ENCODE data around the gene SULT1A2.
"Not testable (repeated sequence)": the region's sequence is repeated elsewhere in the genome, so short reads cannot be mapped to it uniquely, and the experiment has no call there.

Gene SULT1A2

DNA sequence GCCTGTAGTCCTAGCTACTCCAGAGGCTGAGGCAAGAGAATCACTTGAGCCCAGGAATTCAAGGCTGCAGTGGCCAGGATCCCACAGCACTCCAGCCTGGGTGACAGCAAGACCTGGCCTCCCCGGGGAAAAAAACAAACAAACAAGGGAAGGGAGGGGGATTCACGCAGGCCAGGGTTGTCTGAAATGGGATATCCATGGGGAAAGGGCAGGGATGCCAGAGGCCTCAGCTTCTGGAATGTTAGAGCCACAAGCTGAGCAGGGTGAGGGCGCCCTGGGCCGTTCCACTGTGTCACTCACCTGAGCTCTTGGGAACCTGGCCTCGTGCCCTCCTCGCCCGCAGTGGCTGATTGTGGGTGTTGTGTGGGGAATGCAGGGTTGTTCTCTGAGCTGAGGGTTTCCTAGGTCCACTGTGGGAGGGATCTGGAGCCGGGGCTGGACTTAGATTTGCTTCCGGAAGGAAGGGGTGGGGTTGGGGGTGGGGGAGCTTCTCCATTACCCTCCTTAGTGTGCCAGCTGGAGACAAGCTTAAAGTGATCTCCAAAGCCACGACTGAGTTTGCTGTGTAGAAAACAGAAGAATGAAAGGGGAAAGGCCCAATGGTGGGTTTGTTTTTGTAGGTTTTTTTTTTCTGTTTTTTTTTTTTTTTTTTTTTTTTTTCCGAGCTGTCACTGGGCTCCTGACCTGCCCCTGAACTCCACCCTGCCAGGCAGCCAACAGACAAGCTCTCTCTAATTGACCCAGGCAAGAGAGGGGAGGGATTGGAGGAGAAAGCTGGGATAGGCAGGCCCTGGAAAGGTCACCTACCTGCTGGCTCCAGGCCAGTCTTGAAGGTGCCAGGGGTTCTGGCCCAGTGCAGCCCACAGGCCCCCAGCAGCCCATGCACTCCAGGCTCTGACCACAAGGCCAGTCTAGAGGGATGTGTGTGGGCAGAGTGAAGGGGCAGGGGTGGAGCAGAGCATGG lies 13.1 kb upstream of the SULT1A2 start, which contains the start of gene SULT1A1:
SULT1A1 (minus strand) TSS at position 414 of the 964 bp plus-strand sequence. CDS start 1,189 bp downstream, outside the sequence.
- 55 to 59% methylated on average over 10 of the region's 11 CpGs for WGBS, 2 experiments
- Histone ChIP-seq H3K4me1 (ENCODE audit: control insufficient read depth, insufficient read depth, low read length) (no peaks in the 10 kb centered on the region), H3K4me3 (ENCODE audit: insufficient read depth, low read depth, low read length) (no peak within 1 kb of the TSS), H3K9me3 (ENCODE audit: control insufficient read depth, low read length) (no peaks in the 10 kb centered on the region), H3K27me3 (ENCODE audit: control insufficient read depth, insufficient read depth, low read length, poor library complexity, severe bottlenecking) (no peaks in the 10 kb centered on the region), H3K27ac (ENCODE audit: insufficient read depth, low read depth, low read length, poor library complexity, severe bottlenecking) (no peak within 1 kb of the TSS), H3K36me3 (ENCODE audit: control insufficient read depth, insufficient read depth, low read length) (no peaks in the 10 kb centered on the region)

DNA sequence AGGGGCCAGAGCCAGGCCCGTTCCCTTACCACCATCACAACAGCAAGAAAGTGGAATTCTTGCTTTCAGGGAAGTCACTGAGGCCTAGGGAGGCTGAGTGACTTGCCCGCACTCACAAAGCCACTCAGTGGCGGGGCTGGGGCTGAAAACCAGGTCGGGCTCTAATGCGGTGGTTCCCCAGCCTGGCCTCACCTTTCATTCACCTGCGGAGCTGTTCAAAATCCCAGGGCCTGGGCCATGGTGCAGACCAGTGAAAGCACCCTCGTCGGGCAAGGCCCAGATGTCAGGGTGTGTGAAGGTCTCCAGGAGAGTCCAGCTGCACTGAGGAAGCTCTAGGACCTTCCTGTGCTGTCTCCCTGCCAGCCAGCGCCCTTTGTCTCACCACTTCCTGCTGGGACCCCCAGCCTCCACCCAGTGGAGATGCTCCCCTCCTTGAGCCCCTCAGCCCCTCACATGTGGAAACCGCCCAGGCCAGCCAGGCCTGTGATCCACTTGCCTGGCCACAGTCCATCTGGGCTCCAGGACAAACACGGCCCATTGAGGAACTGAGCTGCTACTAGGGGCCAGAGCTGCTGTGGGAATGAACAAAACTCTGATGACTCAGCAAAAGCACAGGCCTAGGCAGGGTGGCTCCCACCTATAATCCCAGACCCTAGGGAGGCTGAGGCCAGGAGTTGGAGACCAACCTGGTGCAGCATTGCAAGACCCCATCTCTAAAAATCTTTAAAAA lies 12.2 kb upstream of the SULT1A2 start:
- H3K9me3 ChIP-seq (ENCODE audit: control insufficient read depth, low read length); H3K4me1 ChIP-seq (ENCODE audit: control insufficient read depth, insufficient read depth, low read length); H3K36me3 ChIP-seq (ENCODE audit: control insufficient read depth, insufficient read depth, low read length); H3K27me3 ChIP-seq (ENCODE audit: control insufficient read depth, insufficient read depth, low read length, poor library complexity, severe bottlenecking); H3K27ac ChIP-seq (ENCODE audit: insufficient read depth, low read depth, low read length, poor library complexity, severe bottlenecking); H3K4me3 ChIP-seq (ENCODE audit: insufficient read depth, low read depth, low read length): not testable (repeated sequence)
- WGBS, 2 experiments: 87 to 91% methylated on average over 10 of the region's 11 CpGs

DNA sequence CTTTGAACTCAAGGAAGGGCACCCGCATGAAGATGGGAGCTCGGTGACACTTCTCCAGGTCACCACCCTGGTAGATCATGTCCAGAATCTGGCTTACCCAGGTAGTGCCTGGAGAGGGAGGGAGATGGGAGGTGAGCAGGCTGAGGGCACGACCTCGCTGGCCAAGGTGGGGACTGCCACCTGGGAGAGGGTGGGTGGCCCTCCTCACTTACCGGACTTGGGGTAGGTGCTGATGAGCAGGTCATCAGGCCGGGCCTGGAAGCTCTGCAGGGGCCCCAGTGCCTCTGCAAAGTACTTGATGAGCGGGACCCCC lies 11.6 kb upstream of the SULT1A2 start:
- H3K36me3 ChIP-seq (ENCODE audit: control insufficient read depth, insufficient read depth, low read length); H3K27me3 ChIP-seq (ENCODE audit: control insufficient read depth, insufficient read depth, low read length, poor library complexity, severe bottlenecking); H3K9me3 ChIP-seq (ENCODE audit: control insufficient read depth, low read length); H3K4me1 ChIP-seq (ENCODE audit: control insufficient read depth, insufficient read depth, low read length); H3K27ac ChIP-seq (ENCODE audit: insufficient read depth, low read depth, low read length, poor library complexity, severe bottlenecking); H3K4me3 ChIP-seq (ENCODE audit: insufficient read depth, low read depth, low read length): not testable (repeated sequence)
- WGBS, 2 experiments: 91 to 93% methylated on average over 4 of the region's 7 CpGs

DNA sequence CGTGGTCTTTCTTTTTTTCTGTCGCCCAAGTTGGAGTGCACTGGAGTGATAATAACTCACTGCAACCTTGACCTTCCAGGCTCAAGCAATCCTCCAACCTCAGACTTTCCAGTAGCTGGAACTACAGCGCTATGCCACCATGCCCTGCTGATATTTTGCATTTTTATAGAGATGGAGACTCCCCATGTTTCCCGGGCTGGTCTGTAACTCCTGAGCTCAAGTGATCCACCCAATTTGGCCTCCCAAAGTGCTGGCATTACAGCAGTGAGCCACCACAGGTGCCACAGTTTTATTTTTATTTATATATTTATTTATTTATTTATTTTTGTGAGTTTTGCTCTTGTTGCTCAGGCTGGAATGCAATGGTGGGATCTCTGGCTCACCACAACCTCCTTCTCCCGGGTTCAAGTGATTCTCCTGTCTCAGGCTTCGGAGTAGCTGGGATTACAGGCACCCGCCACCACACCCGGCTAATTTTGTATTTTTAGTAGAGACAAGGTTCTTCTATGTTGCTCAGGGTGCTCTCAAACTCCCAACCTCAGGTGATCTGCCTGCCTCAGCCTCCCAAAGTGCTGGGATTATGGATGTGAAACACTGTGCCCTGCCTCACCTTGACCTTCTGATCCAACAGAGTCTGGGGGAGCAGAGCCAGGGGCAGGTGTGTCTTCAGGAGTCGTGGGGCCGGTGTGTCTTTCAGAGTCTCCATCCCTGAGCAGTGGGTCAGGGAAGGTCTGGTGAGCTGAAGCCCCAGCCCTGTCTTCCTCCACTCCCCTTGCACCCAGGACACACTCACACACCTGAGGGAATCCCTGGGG lies 11.0 kb upstream of the SULT1A2 start:
- not testable (repeated sequence) for H3K27me3 ChIP-seq (ENCODE audit: control insufficient read depth, insufficient read depth, low read length, poor library complexity, severe bottlenecking); H3K4me1 ChIP-seq (ENCODE audit: control insufficient read depth, insufficient read depth, low read length); H3K9me3 ChIP-seq (ENCODE audit: control insufficient read depth, low read length); H3K4me3 ChIP-seq (ENCODE audit: insufficient read depth, low read depth, low read length); H3K36me3 ChIP-seq (ENCODE audit: control insufficient read depth, insufficient read depth, low read length); H3K27ac ChIP-seq (ENCODE audit: insufficient read depth, low read depth, low read length, poor library complexity, severe bottlenecking)
- WGBS, 2 experiments: 91 to 92% methylated on average over 8 of the region's 10 CpGs

DNA sequence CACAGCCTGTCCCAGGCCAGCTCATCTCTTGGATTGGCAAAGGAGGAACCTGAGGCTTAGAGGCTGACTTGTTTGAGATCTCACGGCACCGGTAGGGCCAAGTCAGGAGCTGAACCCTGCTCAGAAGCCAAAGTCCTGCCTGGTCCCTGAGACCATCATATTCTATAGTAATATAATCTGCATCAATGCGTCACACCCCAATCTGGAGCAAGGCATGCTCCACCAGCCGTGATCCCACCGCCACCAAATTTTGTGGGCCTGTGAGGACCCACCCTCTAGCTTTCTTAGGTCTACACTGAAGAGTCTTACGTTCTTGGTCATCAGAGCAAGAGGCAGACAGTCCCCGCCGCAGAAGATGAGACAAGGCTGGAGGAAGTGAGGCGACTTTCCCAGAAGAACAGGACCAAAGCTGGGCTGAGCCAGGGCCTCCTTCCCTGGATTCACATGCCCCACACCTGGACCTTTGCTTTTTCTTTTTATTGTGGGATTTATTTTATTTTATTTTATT lies 10.3 kb upstream of the SULT1A2 start:
- Histone ChIP-seq H3K36me3 (ENCODE audit: control insufficient read depth, insufficient read depth, low read length) (no peaks in the 10 kb centered on the region), H3K27ac (ENCODE audit: insufficient read depth, low read depth, low read length, poor library complexity, severe bottlenecking) (no peak overlapping the region), H3K9me3 (ENCODE audit: control insufficient read depth, low read length) (no peaks in the 10 kb centered on the region), H3K4me3 (ENCODE audit: insufficient read depth, low read depth, low read length) (no peak overlapping the region), H3K4me1 (ENCODE audit: control insufficient read depth, insufficient read depth, low read length) (no peaks in the 10 kb centered on the region), H3K27me3 (ENCODE audit: control insufficient read depth, insufficient read depth, low read length, poor library complexity, severe bottlenecking) (no peaks in the 10 kb centered on the region)
- 94 to 95% methylated on average over 9 of the region's 9 CpGs for WGBS, 2 experiments

DNA sequence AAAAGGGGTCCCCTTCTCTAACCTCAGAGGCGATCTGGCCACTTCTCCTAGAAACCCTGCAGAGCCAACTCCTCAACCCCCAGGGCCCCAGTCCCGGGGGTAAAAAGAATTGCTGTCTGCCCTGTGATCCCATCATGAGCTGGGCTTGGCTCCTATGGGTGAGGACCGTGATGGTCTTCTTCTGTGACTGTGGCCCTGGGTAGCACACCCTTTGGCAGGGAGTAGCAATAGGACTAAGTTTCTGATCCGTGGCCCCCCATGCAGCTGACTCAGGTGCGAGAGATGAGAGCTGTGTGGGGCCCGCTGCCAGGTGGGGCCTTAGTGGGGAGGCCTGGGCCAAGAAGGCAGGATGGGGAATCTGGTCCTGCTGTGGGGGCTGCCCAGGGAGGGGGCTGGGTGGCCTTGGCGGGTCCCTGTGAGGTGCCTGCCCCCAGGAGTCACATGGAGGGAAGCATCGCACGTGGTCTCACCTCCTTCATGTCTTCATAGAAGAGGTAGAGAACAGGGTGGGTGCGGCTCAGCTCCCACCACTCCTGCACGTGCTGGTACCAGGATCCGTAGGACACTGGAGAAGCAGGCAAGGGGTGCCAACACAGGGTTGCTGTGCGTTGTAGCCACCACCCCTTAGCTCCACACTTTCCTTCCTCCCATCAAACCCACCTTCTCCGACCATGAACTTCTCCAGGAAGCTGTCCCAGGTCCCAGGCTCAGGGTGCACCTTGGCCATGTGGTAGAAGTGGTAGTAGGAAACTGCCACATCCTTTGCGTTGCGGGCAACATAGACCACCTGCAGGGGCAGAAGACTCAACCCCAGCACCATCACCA lies 9.7 kb upstream of the SULT1A2 start:
- Histone ChIP-seq H3K4me3 (ENCODE audit: insufficient read depth, low read depth, low read length) (no peak overlapping the region), H3K4me1 (ENCODE audit: control insufficient read depth, insufficient read depth, low read length) (no peaks in the 10 kb centered on the region)
- WGBS, 2 experiments: 87 to 90% methylated on average over 16 of the region's 16 CpGs

DNA sequence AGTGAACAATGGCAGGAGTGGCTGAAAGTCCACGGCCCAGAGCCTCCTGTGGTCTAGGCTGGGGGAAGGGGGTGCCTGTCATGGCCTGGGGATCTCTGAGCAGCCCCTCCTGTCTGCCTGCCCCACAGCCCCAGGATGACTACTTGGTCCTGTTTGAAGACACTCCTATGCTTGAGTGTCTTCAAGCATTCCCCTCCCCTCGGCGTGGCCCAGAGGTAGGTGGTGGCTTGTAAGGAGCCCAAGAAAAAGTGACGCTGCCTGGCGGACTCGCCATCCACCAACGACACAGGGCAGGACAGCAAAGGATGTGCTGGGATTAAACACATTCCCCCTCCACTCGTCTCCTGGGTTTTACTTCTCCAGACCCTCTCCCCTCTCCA lies 7.3 kb upstream of the SULT1A2 start:
- Histone ChIP-seq H3K4me1 (ENCODE audit: control insufficient read depth, insufficient read depth, low read length) (no peaks in the 10 kb centered on the region), H3K4me3 (ENCODE audit: insufficient read depth, low read depth, low read length) (no peak overlapping the region), H3K36me3 (ENCODE audit: control insufficient read depth, insufficient read depth, low read length) (no peaks in the 10 kb centered on the region), H3K27ac (ENCODE audit: insufficient read depth, low read depth, low read length, poor library complexity, severe bottlenecking) (no peak overlapping the region), H3K27me3 (ENCODE audit: control insufficient read depth, insufficient read depth, low read length, poor library complexity, severe bottlenecking) (no peaks in the 10 kb centered on the region), H3K9me3 (ENCODE audit: control insufficient read depth, low read length) (no peaks in the 10 kb centered on the region)
- 80 to 81% methylated on average over 8 of the region's 8 CpGs for WGBS, 2 experiments

More for the DNA sequence above, 9.7 kb upstream of the SULT1A2 start:
- H3K27ac ChIP-seq (ENCODE audit: insufficient read depth, low read depth, low read length, poor library complexity, severe bottlenecking): no peak overlapping the region
- no peaks in the 10 kb centered on the region for H3K36me3 ChIP-seq (ENCODE audit: control insufficient read depth, insufficient read depth, low read length)
- no peaks in the 10 kb centered on the region for H3K27me3 ChIP-seq (ENCODE audit: control insufficient read depth, insufficient read depth, low read length, poor library complexity, severe bottlenecking)
- H3K9me3 ChIP-seq (ENCODE audit: control insufficient read depth, low read length): no peaks in the 10 kb centered on the region

DNA sequence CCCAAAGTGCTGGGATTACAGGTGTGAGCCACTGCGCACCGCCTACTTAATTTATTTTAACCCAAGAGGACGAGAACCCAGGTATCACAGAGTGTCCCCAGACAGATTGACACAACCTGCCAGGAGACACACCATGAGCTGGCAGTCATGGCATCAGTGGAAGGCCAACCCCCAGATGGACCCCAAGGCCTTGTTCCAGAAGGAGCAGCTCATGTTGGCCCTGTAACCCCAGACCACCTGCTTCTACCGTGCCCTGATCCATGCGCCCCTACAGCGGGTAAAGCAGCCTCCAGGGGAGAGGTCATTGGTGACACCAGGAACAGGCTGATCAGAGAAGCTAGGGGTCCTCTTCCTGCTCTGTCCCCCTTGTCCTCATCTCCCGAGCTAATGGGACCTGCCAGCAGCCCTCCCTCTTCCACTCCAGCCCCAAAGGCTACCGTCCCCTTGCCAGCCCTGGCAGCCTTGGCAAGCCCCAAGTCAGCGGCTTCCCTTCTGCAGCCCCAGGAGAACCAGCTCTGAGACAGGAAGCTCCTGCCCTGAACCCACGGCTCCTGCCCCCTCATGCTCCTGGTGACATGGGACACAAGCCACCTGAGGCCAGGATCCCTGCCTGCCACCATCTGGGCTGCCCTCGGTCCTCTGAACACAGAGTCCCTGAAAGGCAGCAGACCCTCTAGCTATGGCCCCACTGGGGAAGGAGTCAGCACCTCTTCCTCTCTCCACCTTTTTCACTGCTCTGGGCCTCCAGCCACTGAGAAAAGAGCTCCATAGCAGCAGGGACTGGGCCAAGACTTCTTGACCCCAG lies 6.7 kb upstream of the SULT1A2 start:
- no peaks in the 10 kb centered on the region for H3K36me3 ChIP-seq (ENCODE audit: control insufficient read depth, insufficient read depth, low read length)
- H3K9me3 ChIP-seq (ENCODE audit: control insufficient read depth, low read length): no peaks in the 10 kb centered on the region
- no peaks in the 10 kb centered on the region for H3K4me1 ChIP-seq (ENCODE audit: control insufficient read depth, insufficient read depth, low read length)
- no peak overlapping the region for H3K4me3 ChIP-seq (ENCODE audit: insufficient read depth, low read depth, low read length)
- H3K27ac ChIP-seq (ENCODE audit: insufficient read depth, low read depth, low read length, poor library complexity, severe bottlenecking): no peak overlapping the region
- WGBS, 2 experiments: 91 to 94% methylated on average over 11 of the region's 11 CpGs
- no peaks in the 10 kb centered on the region for H3K27me3 ChIP-seq (ENCODE audit: control insufficient read depth, insufficient read depth, low read length, poor library complexity, severe bottlenecking)

DNA sequence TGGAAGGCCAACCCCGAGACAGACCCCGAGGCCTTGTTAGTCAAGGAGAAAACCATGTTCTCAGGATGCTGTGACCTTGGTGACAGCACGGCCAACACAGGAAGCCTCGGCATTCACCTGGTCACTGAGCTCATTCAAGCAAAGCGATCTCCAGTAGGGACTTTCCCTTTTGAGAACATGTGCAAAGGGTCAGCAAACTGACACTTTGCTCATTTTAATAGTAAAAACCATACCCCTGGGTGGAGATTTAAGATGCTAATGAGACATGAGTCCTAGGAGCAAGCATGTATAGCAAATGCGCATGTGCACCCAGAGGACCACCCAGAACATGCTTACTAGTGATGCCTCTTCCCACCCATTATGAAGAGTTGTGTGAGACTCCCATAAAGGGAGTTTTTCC lies 5.7 kb upstream of the SULT1A2 start:
- Histone ChIP-seq H3K36me3 (ENCODE audit: control insufficient read depth, insufficient read depth, low read length) (no peaks in the 10 kb centered on the region), H3K27me3 (ENCODE audit: control insufficient read depth, insufficient read depth, low read length, poor library complexity, severe bottlenecking) (no peaks in the 10 kb centered on the region), H3K27ac (ENCODE audit: insufficient read depth, low read depth, low read length, poor library complexity, severe bottlenecking) (no peak overlapping the region), H3K9me3 (ENCODE audit: control insufficient read depth, low read length) (no peaks in the 10 kb centered on the region), H3K4me1 (ENCODE audit: control insufficient read depth, insufficient read depth, low read length) (peaks cover 3% of the 10 kb centered on the region), H3K4me3 (ENCODE audit: insufficient read depth, low read depth, low read length) (no peak overlapping the region)
- 70 to 89% methylated on average over 4 to 5 of the region's 6 CpGs for WGBS, 2 experiments
